NCI-H146 treated with DMSO at 0.1 percent for 48 hours (cell line): ENCODE results near the gene ENTPD8.
"Not testable (repeated sequence)": the region's sequence is repeated elsewhere in the genome, so short reads cannot be mapped to it uniquely, and the experiment has no call there.

Source experiments
- DNase-seq: peaks from one replicate; lab custom pipeline; 2025; ENCODE audit not compliant: unreplicated experiment; lab: John Stamatoyannopoulos, UW

ENTPD8 gene

GRCh38 chr9:137459601-137460362 lies 18.6 kb upstream of the ENTPD8 start:
- DNase-seq, result no peak

- DNase-seq, result peak; percentile 55
Observed at GRCh38 chr9:137459152-137459600, 18.0 kb upstream of the ENTPD8 start, which contains the start of gene NSMF. Gene NSMF, minus strand, starts transcription at chr9:137459334. Its CDS starts 232 bp downstream, at chr9:137459102.

- DNase-seq, result no peak
Observed at GRCh38 chr9:137458194-137459151, 17.3 kb upstream of the ENTPD8 start.

- no peak for DNase-seq
Observed at GRCh38 chr9:137457406-137458193, 16.4 kb upstream of the ENTPD8 start.

- DNase-seq, result no peak
Observed at GRCh38 chr9:137456864-137457405, 15.8 kb upstream of the ENTPD8 start.

- no peak for DNase-seq
Observed at GRCh38 chr9:137456061-137456863, 15.1 kb upstream of the ENTPD8 start.

GRCh38 chr9:137455359-137455991 lies 14.3 kb upstream of the ENTPD8 start:
- no peak for DNase-seq

GRCh38 chr9:137454597-137455358 lies 13.6 kb upstream of the ENTPD8 start:
- DNase-seq, result no peak

- DNase-seq, result no peak
Observed at GRCh38 chr9:137454145-137454596, 13.0 kb upstream of the ENTPD8 start.

- DNase-seq, result no peak
Observed at GRCh38 chr9:137453643-137454081, 12.5 kb upstream of the ENTPD8 start.

GRCh38 chr9:137452761-137453642 lies 11.8 kb upstream of the ENTPD8 start:
- no peak for DNase-seq

- no peak for DNase-seq
Observed at GRCh38 chr9:137452006-137452760, 11.0 kb upstream of the ENTPD8 start.

- not testable (repeated sequence) for DNase-seq
Observed at GRCh38 chr9:137451264-137452005, 10.3 kb upstream of the ENTPD8 start.

- DNase-seq, result not testable (repeated sequence)
Observed at GRCh38 chr9:137450539-137451222, 9.5 kb upstream of the ENTPD8 start.

- DNase-seq, result no peak
Observed at GRCh38 chr9:137449931-137450538, 8.9 kb upstream of the ENTPD8 start.
